GM19238 (cell line): Measurements from ENCODE around the gene SRSF6.
"Not testable (repeated sequence)": the region's sequence is repeated elsewhere in the genome, so short reads cannot be mapped to it uniquely, and the experiment has no call there.

Source experiments
- DNase-seq: peaks from one replicate; pipeline ENCODE4 v3.0.0; 2011; ENCODE audit warnings: low spot score; ENCODE audit not compliant: insufficient read length

The SRSF6 gene

DNA sequence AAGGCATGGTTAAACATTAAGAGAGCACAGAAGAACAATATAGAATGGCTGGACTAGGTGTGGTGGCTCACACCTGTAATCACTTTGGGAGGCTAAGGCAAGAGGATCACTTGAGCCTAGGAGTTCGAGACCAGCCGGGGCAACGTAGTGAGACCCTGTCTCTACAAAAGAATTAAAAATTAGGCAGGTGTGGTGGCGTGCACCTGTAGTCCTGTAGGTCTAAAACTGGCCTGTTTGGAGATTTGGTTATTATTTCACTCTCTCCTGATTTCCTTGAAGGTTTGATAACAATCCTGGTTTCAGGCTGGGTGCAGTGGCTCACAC is 15.6 kb downstream of the SRSF6 start:
- DNase-seq = no peak

DNA sequence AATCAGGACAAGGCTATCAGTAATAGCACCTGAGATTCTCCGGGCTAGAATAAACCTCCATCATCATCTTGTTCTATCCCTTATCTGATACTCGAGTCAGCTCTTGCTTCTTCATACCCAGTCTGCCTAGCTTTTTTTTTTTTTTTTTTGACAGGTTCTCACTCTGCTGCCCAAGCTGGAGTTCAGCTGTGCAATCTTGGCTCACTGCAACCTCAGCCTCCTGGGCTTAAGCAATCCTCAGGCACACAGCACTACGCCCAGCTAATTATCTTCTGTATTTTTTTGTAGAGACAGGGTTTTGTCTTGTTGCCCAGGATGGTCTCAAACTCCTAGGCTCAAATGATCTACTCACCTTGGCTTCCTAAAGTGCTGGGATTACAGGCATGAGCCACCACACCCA is 19.5 kb downstream of the SRSF6 start:
- no peak for DNase-seq

DNA sequence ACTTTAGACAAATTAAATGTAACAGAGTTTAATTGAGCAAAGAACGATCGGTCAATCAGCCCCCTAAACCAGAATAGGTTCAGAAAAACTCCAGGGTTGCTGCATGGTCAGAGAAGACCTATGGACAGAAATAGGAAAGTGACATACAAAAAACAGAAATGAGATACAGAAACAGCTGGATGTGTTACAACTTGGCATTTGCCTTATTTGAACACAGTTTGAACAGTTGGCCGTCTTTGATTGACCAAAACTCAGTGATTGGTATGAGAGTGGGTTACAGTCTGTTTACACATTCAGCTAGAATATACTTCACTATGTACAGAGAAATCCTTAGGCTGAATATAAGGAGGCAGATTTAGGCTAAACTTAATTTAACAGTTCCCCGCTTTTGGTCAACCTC is 19.9 kb downstream of the SRSF6 start:
- no peak for DNase-seq

DNA sequence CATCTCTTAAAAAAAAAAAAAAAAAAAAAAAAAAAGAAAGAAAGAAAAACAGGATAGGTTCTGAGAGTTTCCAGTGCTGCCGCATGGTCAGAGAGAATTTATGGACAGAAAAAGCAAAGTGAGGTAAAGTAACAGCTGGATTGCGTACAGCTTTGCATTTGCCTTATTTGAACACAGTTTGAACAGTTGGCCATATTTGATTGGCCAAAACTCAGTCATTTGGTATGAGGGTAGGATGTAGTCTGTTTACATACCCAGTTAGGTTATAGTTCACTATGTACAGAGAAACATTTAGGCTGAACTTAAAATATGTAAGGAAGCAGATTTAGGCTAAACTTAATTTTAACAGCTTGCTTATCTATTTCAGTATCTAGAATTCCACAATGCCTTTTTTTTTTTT is 32.3 kb downstream of the SRSF6 start:
- DNase-seq = no peak

DNA sequence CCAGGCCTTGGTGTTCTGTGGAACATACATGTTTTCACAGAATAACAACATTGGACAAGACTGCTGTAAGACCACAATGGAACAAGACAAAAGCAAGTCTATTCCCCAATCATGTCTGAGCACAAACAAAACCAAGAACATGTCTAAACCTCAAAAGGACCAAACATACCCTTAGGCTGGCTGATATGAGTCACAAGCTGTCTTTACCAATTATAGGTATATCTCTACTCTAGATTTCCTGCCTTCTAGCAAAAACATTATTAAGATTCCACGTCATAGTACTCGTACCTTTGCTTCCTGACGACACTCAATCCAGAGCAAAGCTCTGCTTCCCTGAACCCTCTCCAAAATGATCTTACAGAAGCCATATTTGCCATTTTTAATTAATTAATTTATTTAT is 34.4 kb downstream of the SRSF6 start:
- no peak for DNase-seq

DNA sequence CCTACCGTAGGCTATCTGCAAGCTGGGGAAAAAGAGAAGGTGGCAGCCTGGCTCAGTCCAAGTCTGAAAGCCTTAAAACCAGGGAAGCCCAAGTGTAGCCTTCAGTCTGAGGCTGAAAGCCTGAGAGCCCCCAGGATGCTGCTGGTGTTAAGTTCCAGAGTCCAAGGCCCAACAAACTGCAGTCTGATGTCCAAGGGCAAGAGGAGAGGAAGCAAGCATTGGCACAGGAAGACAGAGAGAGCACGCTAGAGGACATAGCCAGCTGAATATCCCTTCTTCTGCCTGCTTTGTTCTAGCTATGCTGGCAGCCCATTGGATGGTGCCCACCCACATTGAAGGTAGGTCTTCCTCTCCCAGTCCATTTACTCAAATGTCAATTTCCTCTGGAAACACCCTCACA is 37.7 kb downstream of the SRSF6 start:
- DNase-seq = no peak

DNA sequence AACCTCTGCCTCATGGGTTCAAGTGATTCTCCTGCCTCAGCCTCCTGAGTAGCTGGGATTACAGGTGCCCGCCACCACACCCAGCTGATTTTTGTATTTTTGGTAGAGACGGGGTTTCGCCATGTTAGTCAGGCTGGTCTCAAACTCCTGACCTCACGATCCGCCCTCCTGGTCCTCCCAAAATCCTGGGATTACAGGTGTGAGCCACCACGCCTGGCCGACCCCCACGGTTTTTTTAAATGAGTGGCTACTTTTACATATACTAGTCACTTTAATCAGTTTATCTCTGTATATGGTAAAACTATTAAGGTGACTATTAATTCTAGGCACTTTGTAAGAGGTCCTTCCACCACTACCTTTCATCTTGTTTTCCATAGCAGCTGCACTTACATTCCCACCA is 44.3 kb downstream of the SRSF6 start:
- DNase-seq = not testable (repeated sequence)

DNA sequence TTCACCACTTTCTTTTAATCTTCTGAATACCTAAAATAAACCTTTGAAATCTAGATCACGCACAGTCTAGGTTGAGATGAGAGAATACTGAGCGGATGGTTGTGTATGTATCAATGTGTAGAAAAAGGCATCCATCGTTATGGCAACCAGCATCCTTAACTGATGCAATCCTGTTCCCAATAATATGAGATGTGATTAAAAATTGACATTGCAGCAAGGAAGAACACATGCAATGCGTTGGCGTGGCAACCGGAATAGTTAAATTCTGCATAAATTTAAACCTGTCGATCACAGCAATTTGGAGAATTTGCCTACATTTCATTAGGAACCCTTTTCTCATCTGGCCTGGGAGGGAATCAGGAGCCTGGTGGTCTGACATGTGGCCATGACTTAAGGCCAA is 48.5 kb downstream of the SRSF6 start:
- DNase-seq = no peak

DNA sequence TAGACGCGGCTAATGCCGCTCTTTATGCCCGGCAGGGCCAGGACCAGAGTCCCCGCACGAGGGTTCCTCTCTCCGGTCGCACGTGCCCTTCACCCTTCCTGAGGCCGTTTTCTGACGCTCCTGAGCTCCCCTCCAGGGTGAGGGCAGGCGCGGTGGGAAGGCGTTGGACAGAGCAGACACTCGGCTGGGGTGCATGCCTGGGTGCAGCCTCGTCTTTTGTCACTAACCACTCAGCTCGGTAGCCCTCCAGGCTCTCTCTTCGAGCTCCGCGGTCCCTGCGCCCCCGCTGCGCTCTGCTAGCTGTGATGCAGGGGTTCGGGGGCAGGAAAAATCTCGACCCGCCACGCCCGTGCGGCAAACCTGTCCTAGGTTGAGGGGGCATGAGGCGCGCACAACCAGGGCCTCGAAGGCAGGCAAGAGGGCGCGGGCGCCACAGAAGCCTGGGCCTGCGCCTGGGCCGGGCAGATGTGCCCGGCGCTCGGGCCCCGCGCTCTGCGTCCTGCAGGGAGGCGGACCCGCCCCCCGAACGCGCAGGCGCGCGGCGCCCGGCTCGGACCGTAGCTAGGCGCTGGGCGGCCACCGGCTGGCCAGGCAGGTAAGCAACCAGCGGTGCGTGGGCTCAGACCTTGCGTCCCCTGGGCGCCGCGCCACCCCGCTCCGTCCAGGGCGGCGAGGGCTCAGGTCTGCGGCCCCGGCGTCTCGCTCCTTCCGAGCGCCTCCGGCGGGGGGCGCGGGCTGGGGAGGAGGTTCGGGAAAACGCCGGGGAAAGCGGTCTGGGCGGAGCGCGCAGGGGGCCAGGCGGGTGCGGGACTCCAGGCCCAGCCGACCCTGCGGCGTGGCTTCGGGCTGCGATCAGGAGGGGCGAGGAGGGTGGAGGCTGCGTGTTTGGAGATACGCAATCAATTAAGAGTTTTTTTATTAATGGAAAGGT is 49.7 kb downstream of the SRSF6 start, which contains the start of gene L3MBTL1:
Gene L3MBTL1 (plus strand): TSS at position 548 of the 931 bp plus-strand sequence. CDS start 5,807 bp downstream, outside the sequence.
- no peak for DNase-seq

DNA sequence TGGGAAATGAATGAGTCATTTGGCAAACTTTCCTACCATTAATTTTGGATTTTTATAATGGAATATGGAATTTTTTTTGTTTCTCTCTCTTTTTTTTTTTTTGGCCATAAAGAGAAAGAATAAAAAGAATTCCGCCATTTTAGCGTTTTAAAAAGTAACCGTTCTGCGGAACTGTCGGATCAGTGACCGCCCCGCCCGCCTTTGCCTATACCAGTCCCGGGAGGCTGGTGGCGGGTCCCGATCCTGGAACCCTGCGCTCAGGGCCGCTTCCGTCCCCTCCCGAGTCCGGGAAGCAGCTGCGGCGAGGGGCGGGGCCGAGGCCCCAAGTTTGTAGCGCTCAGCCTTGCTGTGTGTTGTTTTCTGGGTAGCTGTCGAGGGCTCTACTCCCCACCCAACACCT is 50.4 kb downstream of the SRSF6 start:
- no peak for DNase-seq

DNA sequence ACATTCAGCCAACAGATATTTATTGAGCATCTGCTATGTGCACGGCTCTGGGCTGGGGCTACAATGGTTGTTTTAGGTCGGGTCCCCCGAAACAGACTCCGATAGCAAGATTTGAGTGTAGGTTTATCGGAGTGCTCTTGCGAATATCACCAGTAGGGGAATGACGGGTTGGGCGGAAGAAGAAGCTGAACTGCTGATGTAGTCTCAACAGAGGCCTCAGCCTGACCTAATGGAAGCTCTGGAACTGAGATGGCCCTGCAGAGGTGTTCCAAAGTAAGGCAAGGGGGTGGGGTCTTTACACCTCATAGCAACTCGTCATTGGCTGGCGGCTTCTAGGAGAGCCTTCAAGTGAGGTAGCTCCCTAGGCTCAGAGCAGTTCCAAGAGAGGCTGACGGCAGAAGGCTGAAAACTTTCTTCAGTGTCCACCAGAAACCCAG is 50.9 kb downstream of the SRSF6 start:
- DNase-seq = no peak

DNA sequence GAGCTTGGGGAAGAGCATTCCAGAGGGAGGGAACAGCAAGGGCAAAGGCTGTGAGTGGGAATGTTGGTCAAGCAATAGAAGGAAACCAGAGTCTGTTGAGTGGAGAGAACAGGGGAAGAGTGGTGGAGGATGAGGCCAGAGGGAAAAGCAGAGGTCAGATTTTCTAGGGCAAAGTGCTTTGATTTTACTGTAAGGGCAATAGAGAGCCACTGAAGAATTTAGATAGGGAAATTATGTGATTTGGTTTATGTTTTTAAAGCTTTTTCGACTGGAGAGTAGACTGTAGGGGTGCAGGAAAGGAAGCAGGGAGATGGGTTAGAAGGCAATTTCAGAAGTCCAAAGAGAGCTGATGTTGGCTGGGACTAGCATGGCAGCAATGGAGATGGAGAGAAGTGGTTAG is 54.2 kb downstream of the SRSF6 start:
- no peak for DNase-seq

DNA sequence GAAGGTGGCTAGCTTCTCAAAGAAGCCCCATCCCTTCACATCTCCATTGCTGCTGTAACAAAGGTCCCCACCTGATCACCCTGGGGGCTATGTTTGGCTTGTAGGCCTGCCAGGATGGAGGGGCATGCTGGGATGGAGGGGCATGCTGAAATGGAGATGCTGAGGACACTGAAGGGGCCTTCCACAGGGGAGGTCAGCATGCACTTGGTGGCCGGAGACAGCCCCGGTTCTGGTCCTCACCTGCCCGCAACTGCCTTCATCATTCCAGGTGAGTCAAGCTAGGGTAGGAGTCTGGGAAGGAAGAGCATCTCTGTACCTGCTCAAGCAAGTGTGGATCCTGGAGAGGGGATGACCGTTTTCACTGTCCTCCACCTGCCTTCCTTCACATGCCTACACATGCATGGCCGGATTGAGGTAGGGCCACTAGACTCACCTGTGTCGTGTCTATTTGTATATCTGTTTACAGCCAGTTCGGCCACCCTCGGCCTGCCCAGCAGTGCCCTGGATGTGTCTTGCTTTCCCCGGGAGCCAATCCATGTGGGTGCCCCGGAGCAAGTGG is 55.8 kb downstream of the SRSF6 start:
- no peak for DNase-seq
